ENCODE measurements around the gene EPHA4.

Gene EPHA4

GRCh38 chr2:221488136-221488807 lies 83.8 kb downstream of the EPHA4 start:
- DNase-seq = no peak
- intact Hi-C loops (cut with DNase I) = no loop called here

- intact Hi-C loops (cut with DNase I) = no loop called here
- DNase-seq = no peak
Observed at GRCh38 chr2:221486106-221486505, 86.0 kb downstream of the EPHA4 start.

- DNase-seq = no peak
Observed at GRCh38 chr2:221485503-221485870, 86.6 kb downstream of the EPHA4 start.

GRCh38 chr2:221484761-221485502 lies 87.2 kb downstream of the EPHA4 start:
- intact Hi-C loops (cut with DNase I) = no loop called here
- DNase-seq = no peak

More at GRCh38 chr2:221485503-221485870, 86.6 kb downstream of the EPHA4 start:
- intact Hi-C loops (cut with DNase I) = no loop called here

- DNase-seq = no peak
- intact Hi-C loops (cut with DNase I) = no loop called here
Observed at GRCh38 chr2:221482666-221483455, 89.2 kb downstream of the EPHA4 start.

GRCh38 chr2:221480821-221481220 lies 91.3 kb downstream of the EPHA4 start:
- DNase-seq = no peak
- intact Hi-C loops (cut with DNase I) = no loop called here

- intact Hi-C loops (cut with DNase I) = no loop called here
- no peak for DNase-seq
Observed at GRCh38 chr2:221480163-221480562, 91.9 kb downstream of the EPHA4 start.

- peak in 32 of 42 donors; percentile 9 to 84 (median 44) for DNase-seq
- intact Hi-C loops (cut with DNase I) = no loop called here
Observed at GRCh38 chr2:221478485-221478863, 93.6 kb downstream of the EPHA4 start.

GRCh38 chr2:221477714-221478484 lies 94.2 kb downstream of the EPHA4 start:
- DNase-seq = no peak
- intact Hi-C loops (cut with DNase I) = no loop called here

- DNase-seq = no peak
- intact Hi-C loops (cut with DNase I) = no loop called here
Observed at GRCh38 chr2:221476195-221476594, 95.9 kb downstream of the EPHA4 start.

- intact Hi-C loops (cut with DNase I) = no loop called here
- no peak for DNase-seq
Observed at GRCh38 chr2:221473451-221473850, 98.7 kb downstream of the EPHA4 start.

GRCh38 chr2:221468317-221468716 lies 103.8 kb downstream of the EPHA4 start:
- no peak for DNase-seq

GRCh38 chr2:221467610-221468009 lies 104.5 kb downstream of the EPHA4 start:
- DNase-seq = peak in 2 of 42 donors; percentile 16 to 42

More at GRCh38 chr2:221468317-221468716, 103.8 kb downstream of the EPHA4 start:
- intact Hi-C loops (cut with DNase I) = no loop called here

GRCh38 chr2:221466744-221467143 lies 105.4 kb downstream of the EPHA4 start:
- DNase-seq = no peak
- intact Hi-C loops (cut with DNase I) = no loop called here

More at GRCh38 chr2:221467610-221468009, 104.5 kb downstream of the EPHA4 start:
- intact Hi-C loops (cut with DNase I) = no loop called here

- intact Hi-C loops (cut with DNase I) = no loop called here
- DNase-seq = no peak
Observed at GRCh38 chr2:221465776-221466175, 106.3 kb downstream of the EPHA4 start.

GRCh38 chr2:221464971-221465370 lies 107.1 kb downstream of the EPHA4 start:
- intact Hi-C loops (cut with DNase I) = no loop called here
- DNase-seq = no peak

GRCh38 chr2:221463241-221463896 lies 108.7 kb downstream of the EPHA4 start:
- intact Hi-C loops (cut with DNase I) = no loop called here
- no peak for DNase-seq

GRCh38 chr2:221461901-221462300 lies 110.2 kb downstream of the EPHA4 start:
- intact Hi-C loops (cut with DNase I) = no loop called here

GRCh38 chr2:221460136-221460535 lies 112.0 kb downstream of the EPHA4 start:
- DNase-seq = no peak
- intact Hi-C loops (cut with DNase I) = no loop called here

More at GRCh38 chr2:221461901-221462300, 110.2 kb downstream of the EPHA4 start:
- DNase-seq = no peak
